Mucosa of rectum (tissue), 2 donors: ENCODE data around the gene THSD4.
"Not testable (repeated sequence)": the region's sequence is repeated elsewhere in the genome, so short reads cannot be mapped to it uniquely, and the experiment has no call there.

Source experiments
- H3K27ac ChIP-seq, 2 donors: one replicate each; pipeline ENCODE4 v1.7.0; 2013; ENCODE audit warnings: inconsistent platforms in 2 of 2, low read depth in 2 of 2, low read length in 2 of 2
- H3K27me3 ChIP-seq, 2 donors: one replicate each; pipeline ENCODE4 v1.7.0; 2013; ENCODE audit warnings: low read length in 2 of 2; ENCODE audit not compliant: control insufficient read depth in 2 of 2, insufficient read depth in 2 of 2
- H3K36me3 ChIP-seq, 2 donors: one replicate each; pipeline ENCODE4 v1.7.0; 2013; ENCODE audit warnings: low read length in 2 of 2; ENCODE audit not compliant: control insufficient read depth in 2 of 2, insufficient read depth in 2 of 2
- H3K4me1 ChIP-seq, 2 donors: one replicate each; pipeline ENCODE4 v1.7.0; 2013; ENCODE audit warnings: low read length in 2 of 2, mild to moderate bottlenecking in 1 of 2; ENCODE audit not compliant: control insufficient read depth in 2 of 2, insufficient read depth in 2 of 2
- H3K4me3 ChIP-seq, 2 donors: one replicate each; pipeline ENCODE4 v1.7.0; 2013; ENCODE audit warnings: low read length in 2 of 2
- H3K9ac ChIP-seq, 2 donors: one replicate each; pipeline ENCODE4 v1.7.0; 2013; ENCODE audit warnings: low read length in 2 of 2, low read depth in 1 of 2, mild to moderate bottlenecking in 1 of 2
- H3K9me3 ChIP-seq, 2 donors: one replicate each; pipeline ENCODE4 v1.7.0; 2013; ENCODE audit warnings: low read length in 2 of 2; ENCODE audit not compliant: control insufficient read depth in 2 of 2
- donor health status: healthy.
- donor health status: Normal muscosa, but diverticular disease.

THSD4 gene

GRCh38 chr15:71718116-71718910, 603.0 kb downstream of the THSD4 start:
- Histone ChIP-seq H3K9me3 (no peaks in the 10 kb centered on the region), H3K27me3 (no peaks in the 10 kb centered on the region), H3K4me3 (no peak overlapping the region), H3K27ac (no peak overlapping the region), H3K9ac (no peak overlapping the region), H3K4me1 (no peaks in the 10 kb centered on the region), H3K36me3 (no peaks in the 10 kb centered on the region)

DNA sequence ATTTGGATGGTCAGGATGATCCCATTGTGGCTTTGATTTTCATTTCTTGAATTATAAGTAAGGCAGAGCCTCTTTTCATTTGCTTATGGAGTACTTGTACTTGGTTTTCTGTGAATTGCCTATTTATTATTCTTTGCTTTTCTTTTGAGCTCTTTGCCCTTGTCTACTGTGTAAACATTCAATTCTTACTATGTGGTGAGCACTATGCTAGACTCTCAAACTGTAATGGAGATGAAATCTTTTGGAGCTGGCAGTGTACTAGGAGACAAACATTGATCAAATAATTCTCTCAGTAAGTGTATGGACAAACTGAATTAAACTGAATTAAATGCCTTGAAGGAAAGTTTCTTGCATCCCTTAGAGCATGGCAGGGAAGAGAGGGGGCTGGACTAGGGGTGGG, 608.1 kb downstream of the THSD4 start:
- H3K36me3 ChIP-seq, result no peaks in the 10 kb centered on the region
- H3K27ac ChIP-seq, result no peak overlapping the region
- H3K4me1 ChIP-seq, result peaks cover 0 to 4% of the 10 kb centered on the region in 2 donors
- no peak overlapping the region for H3K4me3 ChIP-seq
- no peak overlapping the region for H3K9ac ChIP-seq
- no peaks in the 10 kb centered on the region for H3K27me3 ChIP-seq
- no peaks in the 10 kb centered on the region for H3K9me3 ChIP-seq

- H3K4me1 ChIP-seq, H3K9me3 ChIP-seq, H3K27ac ChIP-seq, H3K36me3 ChIP-seq, H3K9ac ChIP-seq, H3K27me3 ChIP-seq, H3K4me3 ChIP-seq: not testable (repeated sequence)
Measured at GRCh38 chr15:71725207-71725955, 610.1 kb downstream of the THSD4 start.

- Histone ChIP-seq H3K36me3 (no peaks in the 10 kb centered on the region), H3K27ac (no peak overlapping the region), H3K9me3 (no peaks in the 10 kb centered on the region), H3K4me3 (no peak overlapping the region), H3K27me3 (no peaks in the 10 kb centered on the region), H3K4me1 (peaks cover 8 to 20% of the 10 kb centered on the region in 2 donors), H3K9ac (no peak overlapping the region)
Measured at GRCh38 chr15:71728881-71729280, 613.6 kb downstream of the THSD4 start.

- no peak overlapping the region for H3K9ac ChIP-seq
Measured at GRCh38 chr15:71729319-71729718, 614.0 kb downstream of the THSD4 start.

DNA sequence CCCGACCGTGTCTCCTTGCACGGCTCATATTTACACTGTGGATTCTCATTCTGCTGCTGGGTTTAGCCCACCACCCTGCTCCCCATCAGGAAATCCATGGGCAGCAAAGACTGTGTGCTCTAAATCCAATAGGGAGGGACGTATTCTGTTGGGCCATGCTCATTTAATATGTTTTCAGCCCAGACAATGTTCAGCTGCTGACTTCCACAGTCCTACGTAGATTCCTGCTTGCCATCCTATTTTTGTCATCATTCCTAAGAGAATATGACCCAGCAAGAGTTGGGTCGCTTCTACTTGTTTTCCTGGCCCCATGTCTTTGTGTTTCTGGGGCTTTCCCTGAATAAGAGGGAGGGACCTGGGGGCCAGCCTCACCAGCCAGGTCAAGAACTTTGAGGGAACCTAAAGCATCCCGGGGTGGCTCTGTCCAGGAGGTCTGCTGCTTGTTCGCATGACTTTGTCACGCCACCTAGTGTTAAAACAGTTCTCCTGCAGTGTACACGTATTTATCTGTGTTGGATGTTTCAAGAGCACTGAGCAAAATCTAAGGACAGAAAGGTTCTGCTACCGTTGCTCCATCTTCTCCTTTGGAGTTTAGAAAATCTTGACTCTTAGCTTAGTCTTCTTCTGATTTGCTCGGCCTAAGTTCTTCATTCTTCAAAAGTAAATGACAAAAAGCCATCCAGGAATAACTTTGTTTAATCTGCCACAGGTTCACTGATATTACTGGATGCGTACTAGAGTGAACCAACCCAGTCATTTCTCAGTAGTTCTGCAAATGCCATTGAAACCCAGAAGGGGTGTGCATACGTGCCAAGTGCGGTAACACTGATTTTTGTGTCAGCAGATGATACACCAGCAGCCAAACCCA, 615.2 kb downstream of the THSD4 start:
- Histone ChIP-seq H3K4me1 (peaks cover 8 to 20% of the 10 kb centered on the region in 2 donors), H3K27ac (no peak overlapping the region), H3K9me3 (no peaks in the 10 kb centered on the region), H3K4me3 (no peak overlapping the region), H3K36me3 (no peaks in the 10 kb centered on the region), H3K9ac (no peak overlapping the region), H3K27me3 (no peaks in the 10 kb centered on the region)

More at GRCh38 chr15:71729319-71729718, 614.0 kb downstream of the THSD4 start:
- H3K9me3 ChIP-seq, result no peaks in the 10 kb centered on the region
- no peak overlapping the region for H3K4me3 ChIP-seq
- no peaks in the 10 kb centered on the region for H3K27me3 ChIP-seq
- no peaks in the 10 kb centered on the region for H3K36me3 ChIP-seq
- H3K4me1 ChIP-seq, result peaks cover 8 to 20% of the 10 kb centered on the region in 2 donors
- H3K27ac ChIP-seq, result no peak overlapping the region

DNA sequence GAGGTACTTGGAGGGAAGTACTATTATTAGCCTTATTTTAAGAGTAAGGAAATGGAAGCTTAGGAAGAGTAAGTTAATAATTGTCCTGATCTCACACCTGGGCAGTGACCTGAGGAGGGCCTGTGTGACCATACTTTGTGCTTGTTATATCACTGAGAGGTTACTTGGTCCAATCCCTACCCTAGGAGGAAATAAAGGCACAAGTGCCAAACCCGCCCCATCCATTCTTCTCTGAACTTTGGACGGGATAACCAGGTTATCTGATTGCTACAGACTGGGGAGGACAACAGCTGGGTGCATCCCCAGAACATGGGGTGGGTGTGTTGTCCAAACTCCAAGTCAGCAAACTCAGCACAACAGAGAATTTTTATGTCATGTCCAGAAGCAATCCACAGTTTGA, 617.4 kb downstream of the THSD4 start:
- H3K4me3 ChIP-seq, result no peak overlapping the region
- peaks cover 8 to 26% of the 10 kb centered on the region in 2 donors for H3K4me1 ChIP-seq
- no peaks in the 10 kb centered on the region for H3K36me3 ChIP-seq
- H3K9me3 ChIP-seq, result no peaks in the 10 kb centered on the region
- H3K27me3 ChIP-seq, result no peaks in the 10 kb centered on the region
- H3K9ac ChIP-seq, result no peak overlapping the region
- peak overlapping the region; percentile 25 to 53 for H3K27ac ChIP-seq

GRCh38 chr15:71733122-71733521, 617.9 kb downstream of the THSD4 start:
- H3K4me1 ChIP-seq, result peaks cover 8 to 25% of the 10 kb centered on the region in 2 donors
- no peaks in the 10 kb centered on the region for H3K36me3 ChIP-seq
- H3K27me3 ChIP-seq, result no peaks in the 10 kb centered on the region
- H3K4me3 ChIP-seq, result no peak overlapping the region
- H3K9ac ChIP-seq, result no peak overlapping the region
- no peaks in the 10 kb centered on the region for H3K9me3 ChIP-seq
- peak overlapping the region; percentile 40 to 48 for H3K27ac ChIP-seq

DNA sequence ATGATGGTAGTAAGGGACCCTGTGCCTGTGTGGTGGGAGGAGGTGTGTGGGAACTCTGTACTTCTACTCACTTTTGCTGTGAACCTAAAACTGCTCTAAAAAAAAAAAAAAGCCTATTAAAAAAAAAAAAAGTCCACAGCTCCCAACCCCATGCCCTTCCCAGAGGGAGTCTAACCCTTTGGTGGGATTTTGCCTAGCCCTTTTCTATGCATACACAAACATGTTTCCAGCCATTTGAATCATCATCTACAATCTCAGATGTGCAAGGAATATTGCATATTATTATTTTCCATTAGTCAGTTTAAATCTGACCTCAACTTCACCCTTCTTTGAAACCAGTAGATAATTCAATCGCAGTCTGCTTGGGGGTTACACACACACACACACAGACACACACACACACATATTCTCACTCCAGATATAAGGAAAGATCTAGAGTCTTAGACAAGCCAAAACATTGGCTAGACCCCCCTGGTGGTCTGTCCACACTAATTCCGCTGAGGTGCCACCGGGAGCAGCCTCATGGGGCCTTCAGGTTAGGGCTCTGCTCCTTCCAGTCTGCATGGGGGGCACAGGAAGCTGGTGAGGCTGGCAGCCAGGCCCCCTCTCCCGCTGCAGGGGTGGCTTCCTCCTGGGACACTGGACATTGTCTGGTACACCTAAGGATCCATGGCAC, 619.6 kb downstream of the THSD4 start:
- no peaks in the 10 kb centered on the region for H3K27me3 ChIP-seq
- H3K9ac ChIP-seq, result no peak overlapping the region
- H3K4me3 ChIP-seq, result no peak overlapping the region
- no peak overlapping the region for H3K27ac ChIP-seq
- H3K36me3 ChIP-seq, result no peaks in the 10 kb centered on the region
- H3K4me1 ChIP-seq, result peaks cover 8 to 17% of the 10 kb centered on the region in 2 donors
- H3K9me3 ChIP-seq, result no peaks in the 10 kb centered on the region
